Measurements from ENCODE around the gene ESPL1.
A peak's percentile ranks its signal among the peaks of the same experiment; 100 is the strongest.

ESPL1 gene

GRCh38 chr12:53231921-53232645 lies 36.0 kb upstream of the ESPL1 start, which contains the start of gene RARG:
Gene RARG, minus strand, starts transcription at chr12:53232209. Its CDS starts 4,664 bp downstream, at chr12:53227545.
- DNase-seq: peak; percentile 62

- DNase-seq: peak; percentile 37
These were observed 35.2 kb upstream of the ESPL1 start for GRCh38 chr12:53232646-53233461.

- DNase-seq: no peak
These were observed 34.4 kb upstream of the ESPL1 start for GRCh38 chr12:53233671-53234121.

- DNase-seq: no peak
These were observed 33.7 kb upstream of the ESPL1 start for GRCh38 chr12:53234271-53234914.

- no peak for DNase-seq
These were observed 32.9 kb upstream of the ESPL1 start for GRCh38 chr12:53235164-53235563.

- DNase-seq: no peak
These were observed 32.2 kb upstream of the ESPL1 start for GRCh38 chr12:53235742-53236442.

GRCh38 chr12:53236443-53237111 lies 31.5 kb upstream of the ESPL1 start:
- DNase-seq: peak; percentile 68

GRCh38 chr12:53239643-53240258 lies 28.3 kb upstream of the ESPL1 start:
- DNase-seq: no peak

GRCh38 chr12:53241623-53242412 lies 26.3 kb upstream of the ESPL1 start:
- no peak for DNase-seq

- no peak for DNase-seq
These were observed 23.8 kb upstream of the ESPL1 start for GRCh38 chr12:53244337-53244736.

GRCh38 chr12:53245286-53245685 lies 22.8 kb upstream of the ESPL1 start:
- no peak for DNase-seq

GRCh38 chr12:53251477-53252348 lies 16.4 kb upstream of the ESPL1 start:
- peak; percentile 66 for DNase-seq

- no peak for DNase-seq
These were observed 15.7 kb upstream of the ESPL1 start for GRCh38 chr12:53252349-53252916.

- DNase-seq: no peak
These were observed 14.8 kb upstream of the ESPL1 start for GRCh38 chr12:53253298-53253697.

- DNase-seq: no peak
These were observed 13.1 kb upstream of the ESPL1 start for GRCh38 chr12:53254816-53255545.

- DNase-seq: no peak
These were observed 12.1 kb upstream of the ESPL1 start for GRCh38 chr12:53255996-53256395.

GRCh38 chr12:53258541-53259539 lies 9.3 kb upstream of the ESPL1 start:
- no peak for DNase-seq

- DNase-seq: no peak
These were observed 8.2 kb upstream of the ESPL1 start for GRCh38 chr12:53259891-53260290.
